ENCODE measurements around the gene NOVA1.
"Not testable (repeated sequence)": the region's sequence is repeated elsewhere in the genome, so short reads cannot be mapped to it uniquely, and the experiment has no call there.

The NOVA1 gene, protein sequence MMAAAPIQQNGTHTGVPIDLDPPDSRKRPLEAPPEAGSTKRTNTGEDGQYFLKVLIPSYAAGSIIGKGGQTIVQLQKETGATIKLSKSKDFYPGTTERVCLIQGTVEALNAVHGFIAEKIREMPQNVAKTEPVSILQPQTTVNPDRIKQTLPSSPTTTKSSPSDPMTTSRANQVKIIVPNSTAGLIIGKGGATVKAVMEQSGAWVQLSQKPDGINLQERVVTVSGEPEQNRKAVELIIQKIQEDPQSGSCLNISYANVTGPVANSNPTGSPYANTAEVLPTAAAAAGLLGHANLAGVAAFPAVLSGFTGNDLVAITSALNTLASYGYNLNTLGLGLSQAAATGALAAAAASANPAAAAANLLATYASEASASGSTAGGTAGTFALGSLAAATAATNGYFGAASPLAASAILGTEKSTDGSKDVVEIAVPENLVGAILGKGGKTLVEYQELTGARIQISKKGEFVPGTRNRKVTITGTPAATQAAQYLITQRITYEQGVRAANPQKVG

DNA sequence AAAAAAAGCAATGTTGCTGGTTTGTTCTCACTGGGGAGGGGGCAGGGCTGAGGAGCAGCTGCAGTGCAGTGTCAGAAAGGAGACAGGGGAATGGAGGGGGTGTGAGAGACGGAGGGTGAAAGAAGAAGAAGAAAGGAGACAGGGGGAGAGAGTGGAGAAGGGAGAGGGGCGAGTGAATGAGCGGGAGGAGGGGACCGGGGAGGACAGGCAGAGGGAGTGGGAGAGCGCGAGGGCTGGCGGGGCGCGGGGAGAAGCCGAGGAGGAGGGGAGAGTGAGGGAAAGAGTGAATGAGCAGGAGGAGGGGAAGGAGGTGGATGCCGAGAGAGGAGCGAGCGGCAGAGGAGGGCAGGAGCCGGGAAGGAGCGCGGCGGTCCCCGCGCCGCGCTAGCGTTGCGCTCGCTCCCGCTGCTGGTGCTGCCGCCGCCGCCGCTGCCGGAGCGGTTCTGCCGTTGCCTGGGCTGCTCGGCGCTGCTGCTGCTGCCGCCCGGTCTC, at the start of gene NOVA1:
Gene NOVA1 (minus strand): TSS at position 445 of the 492 bp plus-strand sequence. CDS start 597 bp downstream, outside the sequence.
- TF ChIP-seq, protein P1, sequence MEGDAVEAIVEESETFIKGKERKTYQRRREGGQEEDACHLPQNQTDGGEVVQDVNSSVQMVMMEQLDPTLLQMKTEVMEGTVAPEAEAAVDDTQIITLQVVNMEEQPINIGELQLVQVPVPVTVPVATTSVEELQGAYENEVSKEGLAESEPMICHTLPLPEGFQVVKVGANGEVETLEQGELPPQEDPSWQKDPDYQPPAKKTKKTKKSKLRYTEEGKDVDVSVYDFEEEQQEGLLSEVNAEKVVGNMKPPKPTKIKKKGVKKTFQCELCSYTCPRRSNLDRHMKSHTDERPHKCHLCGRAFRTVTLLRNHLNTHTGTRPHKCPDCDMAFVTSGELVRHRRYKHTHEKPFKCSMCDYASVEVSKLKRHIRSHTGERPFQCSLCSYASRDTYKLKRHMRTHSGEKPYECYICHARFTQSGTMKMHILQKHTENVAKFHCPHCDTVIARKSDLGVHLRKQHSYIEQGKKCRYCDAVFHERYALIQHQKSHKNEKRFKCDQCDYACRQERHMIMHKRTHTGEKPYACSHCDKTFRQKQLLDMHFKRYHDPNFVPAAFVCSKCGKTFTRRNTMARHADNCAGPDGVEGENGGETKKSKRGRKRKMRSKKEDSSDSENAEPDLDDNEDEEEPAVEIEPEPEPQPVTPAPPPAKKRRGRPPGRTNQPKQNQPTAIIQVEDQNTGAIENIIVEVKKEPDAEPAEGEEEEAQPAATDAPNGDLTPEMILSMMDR (conservative IDR thresholded peaks at IDR 0.05), result no peak
- peak within 1 kb of the TSS; percentile 55; the same call in 1 of the 2 replicates for H3K27ac ChIP-seq

DNA sequence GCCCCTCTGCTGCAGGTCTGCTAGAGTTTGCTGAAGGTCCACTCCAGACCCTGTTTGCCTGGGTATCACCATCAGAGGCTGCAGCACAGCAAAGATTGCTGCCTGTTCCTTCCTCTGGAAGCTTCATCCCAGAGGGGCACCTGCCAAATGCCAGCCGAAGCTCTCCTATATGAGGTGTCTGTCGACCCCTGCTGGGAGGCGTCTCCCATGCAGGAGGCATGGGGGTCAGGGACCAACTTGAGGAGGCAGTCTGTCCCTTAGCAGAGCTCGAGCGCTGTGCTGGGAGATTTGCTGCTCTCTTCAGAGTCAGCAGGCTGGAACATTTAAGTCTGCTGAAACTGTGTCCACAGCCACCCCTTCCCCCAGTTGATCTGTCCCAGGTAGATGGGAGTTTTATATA, 47.2 kb upstream of the NOVA1 start:
- TF ChIP-seq, protein P1 (conservative IDR thresholded peaks at IDR 0.05), result peak; percentile 32; the same call in 1 of the 2 replicates
- H3K27ac ChIP-seq, result not testable (repeated sequence)

DNA sequence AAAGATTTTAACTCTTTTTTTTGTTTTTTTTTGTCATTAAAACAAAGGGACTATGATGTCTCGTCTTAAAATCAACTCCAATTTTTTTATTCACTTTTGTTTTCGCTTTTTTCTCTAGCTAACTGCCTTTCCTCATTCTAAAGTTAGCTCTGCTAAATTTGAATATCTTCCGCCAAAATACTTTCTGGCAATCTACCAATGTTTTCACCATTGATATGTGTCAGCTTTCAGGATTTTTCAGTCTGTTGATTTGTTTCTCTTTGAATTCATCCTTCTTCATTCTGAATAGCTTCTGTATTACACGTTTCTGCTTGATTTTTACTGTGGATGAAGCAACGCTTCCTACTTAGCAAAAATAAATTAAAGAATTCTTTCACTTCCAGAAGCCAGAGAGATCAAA, 38.7 kb upstream of the NOVA1 start:
- TF ChIP-seq, protein P1 (conservative IDR thresholded peaks at IDR 0.05), result no peak
- H3K27ac ChIP-seq, result no peak overlapping the region

DNA sequence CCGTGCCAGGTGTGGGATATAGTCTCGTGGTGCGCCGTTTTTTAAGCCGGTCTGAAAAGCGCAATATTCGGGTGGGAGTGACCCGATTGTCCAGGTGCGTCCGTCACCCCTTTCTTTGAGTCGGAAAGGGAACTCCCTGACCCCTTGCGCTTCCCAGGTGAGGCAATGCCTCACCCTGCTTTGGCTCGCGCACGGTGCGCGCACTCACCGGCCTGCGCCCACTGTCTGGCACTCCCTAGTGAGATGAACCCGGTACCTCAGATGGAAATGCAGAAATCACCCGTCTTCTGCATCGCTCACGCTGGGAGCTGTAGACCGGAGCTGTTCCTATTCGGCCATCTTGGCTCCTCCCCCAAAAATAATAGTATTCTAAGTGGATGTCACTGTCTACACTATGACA, 37.1 kb upstream of the NOVA1 start:
- not testable (repeated sequence) for H3K27ac ChIP-seq

DNA sequence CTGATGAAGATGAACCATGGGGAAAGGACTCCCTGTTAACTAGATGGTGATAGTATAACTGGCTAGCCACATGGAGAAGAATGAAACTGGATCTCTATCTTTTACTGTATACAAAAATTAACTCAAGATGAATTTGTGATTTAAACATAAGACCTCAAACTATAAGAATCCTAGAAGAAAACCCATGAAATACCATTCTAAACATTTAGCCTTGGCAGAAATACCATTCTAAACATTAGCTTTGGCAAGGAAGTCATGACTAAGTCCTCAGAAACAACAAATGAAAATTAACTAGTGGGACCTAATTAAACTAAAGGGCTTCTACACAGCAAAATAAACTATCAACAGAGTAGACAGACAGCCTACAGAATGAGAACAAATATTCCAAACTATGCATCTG, 28.4 kb upstream of the NOVA1 start:
- TF ChIP-seq, protein P1 (conservative IDR thresholded peaks at IDR 0.05), result no peak
- H3K27ac ChIP-seq, result no peak overlapping the region

DNA sequence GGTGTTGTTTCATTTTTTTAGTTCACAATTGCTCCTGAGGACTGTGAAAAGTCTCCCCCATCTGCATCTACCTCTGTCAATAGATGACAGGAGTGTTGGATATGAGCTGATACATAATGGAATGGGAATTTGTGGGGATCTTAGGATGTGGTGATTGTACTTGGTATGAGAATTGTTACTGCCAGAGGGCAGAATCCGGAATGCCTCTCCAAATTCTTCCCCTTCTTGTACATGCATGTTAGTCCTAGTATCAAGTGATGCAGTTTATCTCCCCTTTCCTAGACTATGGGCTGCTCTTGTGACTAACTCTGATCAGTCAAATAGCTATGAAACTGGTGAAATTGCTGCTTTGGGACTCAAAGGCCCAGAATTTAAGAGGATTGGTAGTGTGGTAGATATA, 24.8 kb upstream of the NOVA1 start:
- TF ChIP-seq, protein P1 (conservative IDR thresholded peaks at IDR 0.05), result no peak
- H3K27ac ChIP-seq, result no peak overlapping the region

DNA sequence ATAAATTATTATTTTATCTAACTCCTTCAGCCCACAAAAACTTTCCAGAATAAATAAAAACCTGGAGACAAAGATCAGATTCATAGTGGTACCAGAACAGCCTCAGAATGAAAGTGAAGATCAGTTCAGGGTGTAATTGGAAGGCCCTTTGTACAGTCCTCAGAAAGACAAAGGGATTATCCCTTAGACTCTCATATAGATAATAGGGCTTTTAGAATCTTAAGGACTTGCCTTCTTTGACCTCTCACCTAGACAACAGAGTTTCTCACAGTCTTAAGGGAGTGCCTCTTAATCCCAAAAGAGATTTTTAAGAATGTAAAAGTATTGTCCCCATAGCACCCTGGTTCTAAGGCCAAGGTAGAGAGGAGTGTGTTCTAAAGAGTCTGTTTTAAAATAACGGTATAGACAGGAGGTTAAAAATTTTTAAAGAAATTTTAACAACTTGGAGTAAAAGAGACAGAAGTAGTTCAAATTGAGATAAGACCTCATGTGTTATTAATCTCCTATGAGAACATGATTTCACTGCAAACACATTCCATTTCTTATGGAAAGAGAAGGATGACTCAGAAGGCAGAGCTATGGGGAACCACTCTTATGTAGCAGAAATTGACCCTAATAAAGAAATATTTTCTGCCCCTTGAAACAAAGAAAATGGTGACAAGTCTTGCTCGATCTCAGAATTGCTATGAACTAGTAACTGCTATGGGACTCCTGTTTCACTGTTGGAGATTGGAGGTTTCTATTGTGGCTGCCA, 24.2 kb upstream of the NOVA1 start:
- TF ChIP-seq, protein P1 (conservative IDR thresholded peaks at IDR 0.05), result no peak
- H3K27ac ChIP-seq, result no peak overlapping the region

Data from VCaP (cell line).